G401 (cell line): Measurements from ENCODE around the gene YTHDF1. TPM values are rescaled to one million over a fixed set of nuclear protein-coding genes. Genes with fewer than 3 reads are reported as not detected.
"Not testable (repeated sequence)": the region's sequence is repeated elsewhere in the genome, so short reads cannot be mapped to it uniquely, and the experiment has no call there.

Experiments
- DNase-seq: peaks from one replicate; pipeline ENCODE4 v3.0.0-alpha.2; 2015; ENCODE audit warnings: low spot score
- in situ Hi-C: cut with HindIII; loops from 2 replicates; pipeline ENCODE4 v1.10.0; 2016; ENCODE audit warnings: low sequenced_read_pairs, mixed read lengths
- total RNA-seq: library from RNA; depleted of rRNA; stranded (reverse); fragments of >200 nt; shearing (Covaris generic); gene quantifications from 2 replicates; pipeline ENCODE4 v1.2.3, GENCODE V29; 2014

Gene YTHDF1
- total RNA-seq, 1 experiment from 2014 or later: 27.1 TPM

GRCh38 chr20:63164484-63165355 lies 51.2 kb downstream of the YTHDF1 start:
- DNase-seq: no peak
- in situ Hi-C loops: no loop called here

DNA sequence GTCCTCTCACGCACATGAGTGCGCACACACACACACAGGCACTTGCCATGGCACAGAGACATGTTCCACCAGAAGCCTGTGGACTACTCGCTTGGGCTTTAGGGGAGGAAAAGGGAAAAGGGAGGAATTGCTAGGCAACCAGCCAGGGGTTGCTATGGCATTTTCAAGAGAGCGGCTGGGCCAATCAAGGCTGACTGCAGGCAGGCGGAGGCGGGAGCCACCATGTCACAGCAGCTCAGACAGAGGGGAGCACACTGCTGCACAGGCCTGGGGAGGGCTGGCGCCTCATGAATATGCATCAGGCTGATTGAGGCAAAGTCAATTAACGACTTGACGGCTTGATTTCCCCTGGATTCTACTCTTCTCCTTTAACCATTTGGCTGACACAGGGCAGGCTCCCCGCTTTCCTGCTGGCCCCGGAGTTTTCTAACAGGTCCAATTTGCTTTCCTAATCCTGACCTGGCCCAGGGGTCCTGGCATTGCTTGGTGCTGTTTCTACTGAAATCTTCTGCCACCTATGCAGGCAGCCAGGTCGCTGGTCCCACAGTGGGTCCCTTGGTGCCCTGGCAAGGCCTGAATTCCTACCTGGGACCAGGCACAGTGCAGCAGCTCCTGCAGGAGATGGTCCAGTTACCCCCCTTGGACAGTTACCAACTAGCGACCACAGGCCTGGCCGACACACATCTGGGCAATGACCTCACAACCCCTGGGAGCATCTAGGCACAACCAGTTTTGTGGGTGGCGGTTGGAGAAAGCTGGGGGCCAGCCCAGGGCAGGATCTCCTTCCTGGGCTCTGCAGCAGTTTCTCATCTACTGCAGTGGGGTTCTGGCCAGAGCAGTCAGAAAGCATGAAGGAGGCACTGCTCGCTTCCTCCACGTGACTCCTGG lies 52.1 kb downstream of the YTHDF1 start:
- in situ Hi-C loops: no loop called here
- no peak for DNase-seq

DNA sequence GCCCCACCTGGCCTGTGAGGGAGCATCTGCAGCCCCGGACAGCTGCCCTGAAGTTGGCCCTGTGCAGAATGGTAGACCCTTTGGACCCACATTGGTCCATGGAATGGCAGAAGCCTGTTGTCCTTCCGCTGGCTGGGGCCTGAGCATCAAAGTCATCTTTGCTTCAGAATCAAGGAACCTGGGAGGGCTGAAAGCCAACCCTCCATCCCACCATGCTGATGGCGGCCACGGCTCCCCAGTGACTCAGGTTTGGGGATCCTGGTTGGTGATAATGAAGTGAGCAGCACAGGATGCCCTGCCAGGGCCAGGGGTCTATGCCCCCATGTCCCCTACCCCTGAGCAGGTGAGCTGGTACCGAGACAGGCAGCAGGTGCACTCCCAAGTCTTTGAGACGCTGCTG lies 52.8 kb downstream of the YTHDF1 start:
- in situ Hi-C loops: no loop called here
- DNase-seq: no peak

GRCh38 chr20:63162206-63162795 lies 53.6 kb downstream of the YTHDF1 start:
- in situ Hi-C loops: no loop called here
- no peak for DNase-seq

DNA sequence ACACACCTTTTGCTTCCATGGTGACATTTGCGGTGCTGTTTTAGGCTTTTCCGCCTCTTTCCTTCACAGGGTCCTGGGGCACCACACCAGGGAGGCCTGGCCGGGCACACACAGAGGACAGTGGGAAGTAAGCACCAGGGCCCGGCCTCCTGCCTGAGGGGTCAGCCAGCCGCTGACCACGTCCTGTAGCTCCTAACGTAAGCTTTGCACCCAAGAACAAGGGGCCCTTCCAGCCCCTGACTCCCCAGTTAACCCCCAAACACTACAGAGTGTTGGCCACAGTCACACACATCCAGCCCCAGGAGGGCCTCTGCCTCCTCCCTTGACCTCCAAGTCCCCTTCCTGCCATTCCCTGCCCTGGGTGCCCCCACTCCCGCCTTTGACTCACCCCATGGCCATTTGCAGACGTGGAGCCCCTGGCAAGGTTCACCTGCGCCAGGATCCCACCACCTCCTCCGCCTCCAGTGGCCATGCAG lies 54.7 kb downstream of the YTHDF1 start:
- in situ Hi-C loops: no loop called here
- DNase-seq: no peak

- in situ Hi-C loops: no loop called here
- DNase-seq: no peak
Measured at GRCh38 chr20:63160641-63161175, 55.2 kb downstream of the YTHDF1 start.

DNA sequence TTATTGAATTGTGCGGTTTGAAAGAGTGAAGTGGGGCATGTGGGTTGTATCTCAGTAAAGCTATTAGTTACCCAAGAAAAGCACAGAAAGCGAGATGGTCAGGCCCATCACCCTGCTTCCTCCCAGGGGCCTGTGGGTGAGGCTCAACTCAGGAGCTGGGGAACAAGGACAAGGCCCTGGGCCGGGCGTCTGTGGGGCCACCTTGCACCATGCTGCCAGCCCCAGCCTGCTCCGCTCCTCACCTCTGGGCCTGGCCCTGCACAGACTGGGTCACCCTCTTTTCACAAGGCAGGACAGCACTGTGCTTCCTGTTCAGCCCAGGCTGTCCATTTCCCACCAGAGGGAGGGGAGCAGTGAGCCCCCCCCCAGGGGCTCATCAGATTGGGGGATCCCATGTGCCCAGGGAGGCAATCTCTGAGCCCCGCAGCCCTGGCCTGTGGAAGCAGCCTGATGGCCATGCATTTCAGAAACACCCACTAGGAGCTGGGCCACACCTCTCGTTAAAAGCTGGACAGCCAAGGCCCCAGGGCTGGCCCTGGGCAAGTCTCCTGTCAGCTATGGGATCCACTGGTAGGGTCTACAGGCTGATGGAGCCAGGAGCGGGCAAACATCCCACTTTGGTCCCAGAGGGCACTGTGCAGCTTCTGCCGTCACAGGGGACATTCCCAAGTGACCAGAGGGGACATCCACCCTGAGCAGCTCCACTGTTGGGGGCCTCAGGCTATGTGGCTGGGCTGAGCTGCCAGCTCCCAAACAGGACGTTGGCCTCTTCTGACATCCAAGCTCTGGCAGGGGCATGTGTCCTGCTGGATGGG lies 55.9 kb downstream of the YTHDF1 start:
- DNase-seq: no peak
- in situ Hi-C loops: no loop called here

GRCh38 chr20:63159251-63159650 lies 56.7 kb downstream of the YTHDF1 start:
- DNase-seq, in situ Hi-C loops: not testable (repeated sequence)

- in situ Hi-C loops: no loop called here
- DNase-seq: no peak
Measured at GRCh38 chr20:63158845-63159244, 57.1 kb downstream of the YTHDF1 start.

GRCh38 chr20:63158352-63158751 lies 57.6 kb downstream of the YTHDF1 start:
- no peak for DNase-seq
- in situ Hi-C loops: no loop called here

GRCh38 chr20:63157431-63157830 lies 58.5 kb downstream of the YTHDF1 start:
- in situ Hi-C loops, DNase-seq: not testable (repeated sequence)

GRCh38 chr20:63156221-63156671 lies 59.7 kb downstream of the YTHDF1 start:
- in situ Hi-C loops: no loop called here
- no peak for DNase-seq

- in situ Hi-C loops: no loop called here
- DNase-seq: no peak
Measured at GRCh38 chr20:63155266-63156165, 60.4 kb downstream of the YTHDF1 start.

- in situ Hi-C loops: no loop called here
- no peak for DNase-seq
Measured at GRCh38 chr20:63154395-63154794, 61.5 kb downstream of the YTHDF1 start.

- in situ Hi-C loops: no loop called here
- no peak for DNase-seq
Measured at GRCh38 chr20:63153254-63154221, 62.4 kb downstream of the YTHDF1 start.
